ENCODE results near the gene KCNK7.

The KCNK7 gene

GRCh38 chr11:65584106-65584505, 11.5 kb downstream of the KCNK7 start:
- ChIA-PET CTCF (interaction anchor here (4.7 to 6.8 kb wide), 3 partner anchors 8 to 12 kb away, joined by 35 to 60 read pairs (median 46); partner anchors contain the start of genes EHBP1L1, FAM89B and ZNRD2), POLR2A (interaction anchor here (1.1 kb wide), 1 partner anchor 23 kb away, joined by 4 read pairs; no protein-coding TSS in a partner anchor)
- TF ChIP-seq CTCF (IDR thresholded peaks at IDR 0.05; ENCODE audit: insufficient read depth, low read length, missing control alignments): no peak
- no peak for DNase-seq (ENCODE audit: low read depth, low spot score)
- no peak overlapping the region for H3K4me3 ChIP-seq (ENCODE audit: low read depth, low read length)

- TF ChIP-seq CTCF (IDR thresholded peaks at IDR 0.05; ENCODE audit: insufficient read depth, low read length, missing control alignments): no peak
- ChIA-PET POLR2A (interaction anchor here (1.1 kb wide), 1 partner anchor 24 kb away, joined by 4 read pairs; no protein-coding TSS in a partner anchor), CTCF (interaction anchor here (6.1 to 6.8 kb wide), 2 partner anchors 10 to 12 kb away, joined by 35 to 60 read pairs; partner anchors contain the start of genes FAM89B and ZNRD2)
- H3K4me3 ChIP-seq (ENCODE audit: low read depth, low read length): no peak overlapping the region
- DNase-seq (ENCODE audit: low read depth, low spot score): no peak
These were observed 12.0 kb downstream of the KCNK7 start for GRCh38 chr11:65583589-65583988.

- no peak for TF ChIP-seq CTCF (IDR thresholded peaks at IDR 0.05; ENCODE audit: insufficient read depth, low read length, missing control alignments)
- ChIA-PET CTCF (interaction anchor here (0.9 to 6.8 kb wide), 3 partner anchors 8 to 12 kb away, joined by 3 to 60 read pairs (median 4); no protein-coding TSS in a partner anchor), POLR2A (no interaction called here)
- no peak overlapping the region for H3K4me3 ChIP-seq (ENCODE audit: low read depth, low read length)
- DNase-seq (ENCODE audit: low read depth, low spot score): no peak
These were observed 13.7 kb downstream of the KCNK7 start for GRCh38 chr11:65581928-65582327.

GRCh38 chr11:65580756-65581155, 14.8 kb downstream of the KCNK7 start:
- ChIA-PET POLR2A (no interaction called here), CTCF (interaction anchor here (1.3 to 6.8 kb wide), 3 partner anchors 9 to 13 kb away, joined by 3 to 60 read pairs (median 4); no protein-coding TSS in a partner anchor)
- H3K4me3 ChIP-seq (ENCODE audit: low read depth, low read length): no peak overlapping the region
- TF ChIP-seq CTCF (IDR thresholded peaks at IDR 0.05; ENCODE audit: insufficient read depth, low read length, missing control alignments): no peak
- DNase-seq (ENCODE audit: low read depth, low spot score): no peak

- no peak for TF ChIP-seq CTCF (IDR thresholded peaks at IDR 0.05; ENCODE audit: insufficient read depth, low read length, missing control alignments)
- CTCF ChIA-PET: interaction anchor here (1.3 to 6.8 kb wide), 2 partner anchors 10 to 14 kb away, joined by 3 to 60 read pairs; no protein-coding TSS in a partner anchor
- H3K4me3 ChIP-seq (ENCODE audit: low read depth, low read length): no peak overlapping the region
- no peak for DNase-seq (ENCODE audit: low read depth, low spot score)
- POLR2A ChIA-PET: no interaction called here
These were observed 15.4 kb downstream of the KCNK7 start for GRCh38 chr11:65580031-65580692.

- POLR2A ChIA-PET: no interaction called here
These were observed 16.3 kb downstream of the KCNK7 start for GRCh38 chr11:65579291-65579690.

More at GRCh38 chr11:65579291-65579690, 16.3 kb downstream of the KCNK7 start:
- CTCF ChIA-PET: interaction anchor here (0.7 to 5.3 kb wide), 3 partner anchors 8 to 38 kb away, joined by 5 to 60 read pairs (median 34); partner anchors contain the start of gene KCNK7
- no peak for DNase-seq (ENCODE audit: low read depth, low spot score)
- H3K4me3 ChIP-seq (ENCODE audit: low read depth, low read length): no peak overlapping the region
- TF ChIP-seq CTCF (IDR thresholded peaks at IDR 0.05; ENCODE audit: insufficient read depth, low read length, missing control alignments): no peak
